GF-D8 (cell line): ENCODE results near the gene SUGCT.

Source experiments
- DNase-seq: peaks from one replicate; lab custom pipeline; 2025; lab: John Stamatoyannopoulos, UW

SUGCT gene

DNA sequence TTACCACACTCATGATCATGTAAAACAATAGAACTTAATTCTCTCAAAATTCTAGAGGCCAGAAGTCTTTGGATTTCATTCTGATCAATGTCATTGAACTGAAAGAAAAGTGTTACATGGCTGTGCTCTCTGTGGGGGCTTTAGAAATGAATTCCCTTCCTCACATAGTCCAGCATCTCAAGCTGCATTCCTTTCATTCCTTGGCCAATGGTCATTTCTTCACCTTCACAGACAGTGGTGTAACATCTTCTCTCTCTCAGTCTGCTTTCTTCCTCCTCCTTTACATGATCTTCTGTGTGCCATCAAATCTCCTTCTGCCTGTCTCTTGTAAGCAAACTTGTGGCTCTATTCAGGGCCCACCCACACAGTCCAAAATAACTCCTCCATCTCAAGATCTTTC, 735.3 kb downstream of the SUGCT start:
- DNase-seq, result no peak

DNA sequence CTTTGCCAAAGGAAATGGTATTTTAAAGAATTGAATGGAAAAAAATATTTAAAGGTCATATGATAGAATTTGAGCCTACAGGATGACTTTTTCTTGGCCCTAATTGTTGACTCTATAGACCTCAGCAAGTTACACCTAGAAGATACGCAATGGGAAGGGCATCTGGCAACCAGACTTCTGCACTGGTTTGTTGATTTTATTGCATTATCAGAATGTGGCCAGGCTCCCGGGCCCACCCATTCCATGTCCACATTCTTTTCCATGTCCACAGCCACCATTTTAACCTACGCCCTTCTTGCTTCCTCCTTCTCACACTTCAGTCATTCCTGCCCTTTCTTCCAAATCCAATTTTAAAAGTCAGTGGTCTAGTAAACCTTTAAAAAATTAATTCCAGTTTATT, 738.4 kb downstream of the SUGCT start:
- DNase-seq, result no peak

DNA sequence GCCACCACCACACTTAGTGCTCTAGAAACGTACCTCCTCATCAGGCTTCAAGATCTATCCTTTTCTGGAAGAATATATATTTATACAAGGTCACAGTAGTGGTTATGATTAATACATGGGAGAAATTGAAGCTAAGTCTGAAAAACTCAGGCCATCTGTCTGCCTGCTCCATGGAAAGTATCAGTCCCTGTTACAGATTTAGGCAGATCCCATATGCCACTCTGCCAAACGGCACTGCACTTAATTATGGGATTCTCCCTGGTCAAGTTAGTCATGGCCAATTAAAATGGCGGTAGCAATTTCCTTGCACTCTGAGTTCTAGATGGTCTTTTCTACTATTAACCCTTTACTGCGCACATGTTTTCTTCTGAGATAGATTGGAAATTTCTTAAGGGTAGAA, 740.0 kb downstream of the SUGCT start:
- no peak for DNase-seq

DNA sequence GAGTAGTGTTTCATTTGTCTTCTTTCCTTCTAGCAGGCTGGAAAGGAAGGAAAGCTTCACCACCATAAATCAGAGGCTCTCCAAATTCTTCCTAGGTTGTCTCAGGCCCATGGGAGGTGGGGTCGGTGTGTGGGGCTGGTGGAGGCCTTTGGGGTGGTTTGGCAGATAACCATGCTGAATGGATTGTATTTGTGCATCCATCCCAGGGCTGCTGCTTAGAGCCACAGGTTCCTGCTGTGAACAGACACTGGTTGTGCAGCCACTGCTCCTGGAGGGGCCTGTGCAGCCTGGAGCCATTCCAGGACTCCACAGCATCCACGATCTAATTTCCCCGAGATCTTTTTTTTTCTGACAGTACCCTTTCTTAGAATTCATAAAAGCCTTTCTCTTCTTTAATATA, 741.8 kb downstream of the SUGCT start:
- DNase-seq, result no peak

DNA sequence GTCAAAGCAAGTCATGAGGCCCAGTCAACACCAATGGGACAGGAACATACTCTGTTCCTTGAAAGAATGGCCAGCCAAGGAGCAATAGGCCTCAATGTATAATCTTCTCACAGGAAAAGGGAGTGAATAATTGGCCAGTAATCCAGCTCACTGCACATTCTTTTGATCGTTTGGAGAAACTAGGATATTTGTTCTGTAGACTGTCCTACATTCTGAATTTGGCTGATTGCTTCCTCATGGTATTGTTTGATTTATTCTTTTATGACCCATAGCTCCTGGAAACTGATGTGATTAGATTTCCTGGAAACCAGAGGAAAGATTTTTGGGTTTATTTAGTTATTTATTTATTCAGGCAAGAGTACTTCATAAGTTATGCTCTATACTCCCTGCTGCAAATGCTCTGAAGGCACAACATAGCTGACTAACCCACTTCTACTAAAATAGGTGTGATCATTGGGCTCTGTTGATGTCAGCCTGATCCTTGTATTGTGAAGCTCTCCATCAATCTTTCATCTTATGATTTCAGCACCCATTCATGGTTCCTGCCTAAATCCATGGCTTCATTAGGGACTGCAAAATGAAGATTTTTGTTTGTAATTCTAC, 745.2 kb downstream of the SUGCT start:
- no peak for DNase-seq

DNA sequence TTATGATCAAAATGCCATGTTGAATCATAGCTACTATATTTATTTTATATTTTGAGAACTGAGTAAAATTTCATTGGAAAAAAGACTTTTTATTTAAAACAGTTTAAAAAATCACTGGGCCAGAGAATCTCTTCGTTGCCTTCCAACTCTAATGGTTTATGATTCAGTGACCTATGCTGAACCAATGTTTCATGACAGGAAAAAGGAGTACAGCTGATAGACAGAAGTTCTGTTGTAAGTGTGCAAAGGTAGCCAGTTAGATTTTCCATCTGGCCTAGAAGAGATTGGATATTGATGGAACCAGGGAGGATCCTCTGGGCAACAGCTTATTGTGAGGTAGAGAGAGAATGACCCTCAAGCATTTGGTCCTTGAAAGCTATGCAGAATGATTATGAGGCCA, 745.8 kb downstream of the SUGCT start:
- DNase-seq, result no peak

DNA sequence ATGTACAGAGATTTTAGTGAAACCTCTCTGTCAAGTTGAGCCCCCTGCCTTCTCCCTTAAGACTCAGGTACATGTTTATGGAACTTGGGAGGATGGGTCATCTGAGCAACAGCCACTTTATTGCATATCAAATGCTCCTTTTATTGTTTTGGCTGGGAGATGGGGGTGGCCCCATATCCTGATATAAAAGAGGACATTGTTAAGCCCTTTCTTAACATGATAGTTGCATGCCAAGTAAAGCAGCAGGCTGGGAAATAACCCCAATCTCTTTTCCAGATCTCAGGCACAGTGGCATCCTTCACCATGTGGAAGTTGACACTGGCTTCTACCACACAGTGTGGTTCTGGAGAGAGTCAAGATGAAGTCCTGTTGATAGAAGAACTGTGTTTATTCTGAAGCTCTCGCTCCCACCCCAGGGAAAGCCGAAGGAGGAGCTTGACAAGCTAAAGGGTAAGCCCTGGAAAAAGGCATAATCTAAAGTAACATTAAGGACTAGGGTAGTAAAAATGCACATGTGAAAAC, 746.7 kb downstream of the SUGCT start:
- DNase-seq, result no peak

DNA sequence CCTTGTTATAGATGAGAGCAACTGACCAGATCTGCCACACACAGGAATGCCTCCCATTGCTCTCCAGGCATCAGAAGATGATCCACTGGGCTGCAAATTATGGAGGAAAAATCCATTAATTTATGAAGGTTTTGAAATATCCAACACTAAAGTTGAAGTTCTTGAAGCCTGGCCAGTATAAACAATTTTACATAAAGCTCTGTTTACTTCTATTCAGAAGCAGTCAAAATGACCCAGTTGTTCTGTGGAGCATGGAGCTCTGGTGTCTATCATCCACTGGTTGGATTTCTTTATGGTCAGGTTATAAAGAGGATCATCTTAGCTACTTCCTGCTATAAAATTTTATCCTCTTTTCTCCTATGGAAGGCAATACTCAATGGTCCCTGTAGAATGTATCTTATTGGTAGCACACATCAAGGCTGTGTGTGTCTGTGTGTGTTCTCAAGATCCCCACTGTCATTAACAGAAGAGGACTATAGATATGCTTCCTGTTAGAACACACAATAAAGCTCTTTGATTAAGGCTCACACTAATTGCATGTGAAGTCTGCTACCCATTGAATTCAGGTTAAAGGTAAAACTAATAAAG, 747.4 kb downstream of the SUGCT start:
- DNase-seq, result no peak

DNA sequence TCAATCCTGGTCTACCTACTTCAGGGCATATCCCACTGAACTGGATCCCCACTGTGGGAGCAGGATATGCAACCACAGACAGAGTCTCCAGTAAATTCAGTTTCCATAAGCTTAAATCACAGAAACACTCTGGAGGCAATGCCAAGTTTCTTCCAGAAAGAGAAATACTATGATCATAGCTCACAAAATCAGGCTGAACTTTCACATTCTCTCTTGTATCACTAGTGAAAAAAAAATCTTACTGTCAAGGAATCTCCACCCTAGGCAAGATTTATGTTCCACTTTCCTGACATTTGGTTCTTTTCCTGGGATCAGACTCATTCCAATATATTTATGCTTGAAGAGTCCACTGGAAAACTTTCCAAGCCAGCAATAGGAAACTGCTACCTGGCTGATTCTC, 749.0 kb downstream of the SUGCT start:
- DNase-seq, result no peak

DNA sequence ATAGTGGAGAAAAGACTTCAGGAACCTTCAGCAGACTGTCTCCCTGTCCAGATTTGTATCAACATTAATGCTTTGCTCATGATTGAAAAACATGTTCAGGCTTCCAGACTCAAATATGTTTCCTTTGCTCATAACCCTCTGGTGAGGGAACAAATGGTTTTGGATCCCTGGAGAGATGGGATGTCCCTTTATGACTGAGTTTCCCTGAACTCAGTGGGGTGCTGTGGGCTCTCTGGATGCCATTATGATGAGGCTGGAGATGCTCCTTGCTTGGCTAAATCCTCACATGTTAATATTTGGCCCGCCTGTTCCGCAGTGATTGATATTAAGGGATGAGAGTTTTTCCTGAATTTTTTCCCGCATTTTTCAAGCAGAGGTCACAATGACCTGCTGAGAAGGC, 749.4 kb downstream of the SUGCT start:
- DNase-seq, result no peak

DNA sequence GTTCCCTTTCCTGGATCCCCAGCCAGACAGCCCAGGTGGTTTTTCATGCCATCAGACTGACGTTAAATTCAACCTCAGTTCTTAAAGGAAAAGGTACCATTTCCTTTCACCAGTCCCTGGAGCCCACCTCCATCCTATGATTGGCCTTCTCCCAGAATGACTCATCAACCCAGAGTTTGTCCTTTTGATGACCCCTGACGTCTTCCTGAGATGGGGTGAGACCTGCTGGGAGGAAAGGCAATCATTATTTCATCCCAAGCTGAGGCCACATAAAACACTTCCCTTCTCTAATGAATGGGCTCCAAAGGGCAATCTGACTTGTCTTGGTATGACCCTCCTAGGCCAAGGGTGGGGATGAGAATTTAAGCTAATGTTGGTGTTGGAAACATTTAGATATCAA, 750.7 kb downstream of the SUGCT start:
- DNase-seq, result no peak

DNA sequence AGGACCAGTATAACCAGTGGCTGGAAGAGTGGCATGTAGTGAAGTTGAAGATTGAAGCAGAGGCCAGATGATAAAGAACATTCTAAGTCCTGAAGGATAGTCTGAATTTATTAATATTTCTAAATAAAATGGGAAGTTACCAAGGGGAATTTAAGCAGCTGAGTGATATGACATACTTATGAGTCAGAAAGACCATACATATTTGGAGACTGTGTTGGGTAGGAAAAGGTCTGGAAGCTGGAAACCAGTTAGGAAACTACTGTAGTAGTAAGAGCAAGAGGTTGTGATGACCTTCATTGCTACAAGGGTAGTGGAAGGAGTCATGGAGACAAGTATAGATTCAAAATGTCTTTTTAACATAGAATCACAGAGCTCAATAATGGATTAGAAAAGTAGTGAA, 752.3 kb downstream of the SUGCT start:
- no peak for DNase-seq

DNA sequence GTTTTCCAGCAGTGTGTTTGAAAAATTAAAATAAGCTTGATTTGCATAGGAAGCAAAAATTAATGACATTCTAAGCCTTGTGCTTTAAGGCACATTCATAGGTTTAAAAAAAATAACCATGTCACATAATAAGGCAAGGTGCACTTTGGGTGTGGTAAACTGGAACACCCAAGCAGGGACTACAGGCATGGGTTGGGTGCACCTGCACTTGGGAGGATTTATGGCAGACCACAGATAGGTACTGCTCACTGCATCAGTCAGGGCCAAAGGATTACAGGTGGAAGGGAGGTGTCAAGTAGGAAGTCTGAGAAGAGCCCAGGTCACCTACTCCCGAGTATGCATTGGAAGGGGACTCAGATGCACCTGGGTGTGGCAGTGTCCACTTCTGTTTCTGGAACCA, 753.7 kb downstream of the SUGCT start:
- no peak for DNase-seq

DNA sequence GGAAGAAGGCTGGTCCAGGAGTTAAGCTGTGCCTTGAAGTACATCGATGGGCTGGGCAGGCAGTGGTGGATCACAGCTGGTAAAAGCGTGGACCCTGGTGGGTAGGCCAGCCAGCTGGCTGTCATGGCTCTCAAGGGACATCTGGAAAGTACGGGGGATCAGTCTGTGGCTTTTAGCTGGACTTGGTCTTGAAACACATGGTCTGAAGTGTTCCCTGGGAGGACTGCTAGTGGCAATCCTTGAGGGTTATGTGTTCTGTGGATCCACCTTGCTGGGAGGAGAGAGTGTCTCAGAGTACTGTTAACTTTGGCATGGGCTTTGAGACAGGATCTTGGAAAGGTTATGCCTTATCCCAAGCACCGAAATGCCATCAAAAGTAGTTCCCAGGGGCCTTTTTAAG, 754.3 kb downstream of the SUGCT start:
- DNase-seq, result no peak

DNA sequence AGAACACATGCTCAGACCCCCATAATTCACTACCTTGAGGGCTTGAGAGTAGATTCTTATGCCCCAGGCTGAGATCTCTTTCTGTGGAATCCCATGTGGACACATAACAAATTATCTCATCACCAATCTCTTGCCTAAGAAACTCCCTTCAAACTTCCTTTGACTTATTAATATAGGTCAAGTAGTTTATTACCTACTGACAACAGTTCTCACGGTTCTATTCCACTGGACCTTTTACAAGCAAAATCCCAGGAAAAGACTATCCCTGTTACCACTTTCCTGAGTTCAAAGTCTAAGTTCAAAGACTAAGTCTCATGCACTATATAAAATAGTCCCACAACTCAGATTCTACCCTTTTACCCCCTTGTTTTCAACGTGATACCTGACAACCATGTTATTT, 754.7 kb downstream of the SUGCT start:
- DNase-seq, result no peak

DNA sequence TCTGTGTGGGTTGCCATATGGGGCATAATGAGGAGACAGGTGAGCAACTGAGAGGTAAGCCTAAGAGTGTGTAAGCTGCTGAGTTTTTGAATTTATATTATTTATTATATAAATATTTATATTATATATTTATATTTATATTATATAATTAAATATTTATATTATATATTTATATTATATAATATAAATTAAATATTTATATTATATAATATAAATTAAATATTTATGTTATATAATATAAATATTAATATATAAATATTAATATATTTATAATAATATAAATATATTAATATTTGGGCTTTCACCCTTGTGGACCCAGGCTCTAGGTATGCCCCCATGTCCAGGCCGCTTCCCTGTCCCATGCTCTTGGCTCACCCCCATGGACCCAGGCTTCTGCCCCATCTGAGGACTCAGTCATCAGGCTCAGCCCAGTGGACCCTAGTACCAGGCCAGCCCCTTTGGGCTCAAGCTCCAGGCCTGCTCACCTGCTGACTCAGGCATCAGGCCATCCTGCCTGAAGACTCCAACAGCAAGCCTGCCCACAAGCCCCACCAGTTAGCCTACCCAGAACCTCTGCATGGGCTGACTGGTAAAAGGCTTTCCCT, 755.4 kb downstream of the SUGCT start:
- DNase-seq, result no peak

DNA sequence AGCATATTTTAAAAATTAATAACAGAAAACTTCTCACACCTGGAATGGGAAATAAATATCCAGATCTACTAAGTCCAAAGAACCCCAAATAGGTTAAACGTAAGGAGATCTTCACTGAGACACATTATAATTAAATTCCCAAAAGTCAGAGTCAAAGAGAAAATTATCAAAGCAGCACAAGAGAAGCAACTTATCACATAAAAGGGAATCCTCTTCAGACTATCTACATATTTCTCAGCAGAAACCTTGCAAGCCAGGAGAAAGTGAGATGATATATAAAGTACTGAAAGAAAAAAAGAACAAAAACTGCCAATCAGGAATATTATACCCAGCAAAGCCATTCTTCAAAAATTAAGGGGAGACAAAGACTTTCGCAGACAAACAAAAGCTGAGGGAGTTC, 756.4 kb downstream of the SUGCT start:
- no peak for DNase-seq

DNA sequence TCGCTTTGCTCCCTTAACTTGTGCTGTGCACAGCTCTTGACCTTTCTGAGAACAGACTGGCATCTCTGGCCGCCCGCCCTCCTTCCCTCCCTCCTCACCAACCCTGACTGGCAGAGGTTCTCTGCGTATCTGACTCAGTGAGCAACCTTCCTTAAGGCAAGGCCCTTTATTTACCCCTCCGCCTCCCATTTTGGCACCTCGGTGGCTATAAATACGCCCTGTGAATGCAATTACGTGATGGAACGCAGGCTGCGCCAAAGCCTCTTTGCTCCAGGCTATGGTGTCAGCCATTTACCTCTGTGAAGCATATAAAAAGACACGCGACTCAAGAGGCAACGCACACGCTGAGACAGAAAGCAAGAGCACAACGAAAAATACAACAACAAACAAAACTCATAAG, 764.3 kb downstream of the SUGCT start:
- DNase-seq, result no peak

DNA sequence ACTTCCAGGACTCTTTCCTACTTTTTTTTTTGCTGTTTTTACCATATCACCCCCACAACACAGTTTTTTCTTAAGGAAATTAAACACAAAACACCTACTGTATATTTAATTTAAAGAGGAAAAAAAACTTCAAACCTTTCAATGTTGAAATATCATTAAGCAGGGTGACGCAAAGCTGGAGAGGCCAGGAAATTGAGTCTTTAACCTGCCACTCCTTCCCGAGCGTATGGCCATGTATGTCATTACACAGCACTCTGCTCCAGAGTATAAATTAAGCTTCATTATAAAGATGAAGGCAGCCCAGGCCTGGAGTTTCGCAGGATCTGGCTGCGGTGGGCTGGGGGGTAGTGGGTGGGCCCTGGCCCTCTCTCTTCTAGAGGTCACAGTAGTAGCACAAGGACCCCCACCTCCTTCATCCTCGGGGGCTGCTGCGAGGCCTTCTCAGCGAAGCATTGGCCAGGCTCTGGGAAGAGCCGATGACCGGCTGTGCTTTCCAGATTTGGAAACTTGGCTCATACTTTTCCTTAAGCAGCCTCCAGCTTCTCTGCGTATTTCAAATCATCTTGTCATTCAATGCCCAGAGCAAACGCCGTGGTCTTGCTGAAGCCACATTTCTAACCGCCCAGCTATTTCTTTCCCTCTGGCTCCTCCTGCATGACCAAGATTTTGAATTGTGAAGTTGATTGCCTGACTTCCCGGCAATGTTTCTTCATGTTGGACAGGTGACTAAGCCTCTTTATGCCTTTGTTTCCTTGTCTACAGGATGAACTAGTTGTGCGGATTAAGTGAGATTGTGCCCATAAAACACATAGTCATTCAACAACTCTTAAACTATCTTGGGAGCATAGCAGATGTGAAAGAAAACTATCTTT, 765.1 kb downstream of the SUGCT start:
- no peak for DNase-seq

DNA sequence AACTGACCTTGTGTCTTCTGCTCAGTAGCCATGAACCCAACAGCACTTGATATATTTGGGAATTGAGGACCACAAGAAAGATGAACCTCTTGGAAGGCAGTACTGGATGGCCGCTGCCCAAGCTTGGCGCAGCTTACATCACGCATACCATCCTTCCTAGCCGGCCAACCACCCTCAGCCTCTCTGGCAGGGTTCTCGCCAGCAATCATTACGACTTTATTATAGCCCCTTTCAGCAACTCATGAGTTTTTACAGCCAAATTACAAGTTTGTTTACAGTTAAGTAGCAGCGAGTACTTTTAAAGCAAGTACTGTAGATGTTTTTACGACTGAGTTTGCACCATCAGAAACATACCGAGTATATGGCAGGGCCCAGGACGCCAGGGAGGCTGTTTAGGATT, 769.1 kb downstream of the SUGCT start:
- no peak for DNase-seq

DNA sequence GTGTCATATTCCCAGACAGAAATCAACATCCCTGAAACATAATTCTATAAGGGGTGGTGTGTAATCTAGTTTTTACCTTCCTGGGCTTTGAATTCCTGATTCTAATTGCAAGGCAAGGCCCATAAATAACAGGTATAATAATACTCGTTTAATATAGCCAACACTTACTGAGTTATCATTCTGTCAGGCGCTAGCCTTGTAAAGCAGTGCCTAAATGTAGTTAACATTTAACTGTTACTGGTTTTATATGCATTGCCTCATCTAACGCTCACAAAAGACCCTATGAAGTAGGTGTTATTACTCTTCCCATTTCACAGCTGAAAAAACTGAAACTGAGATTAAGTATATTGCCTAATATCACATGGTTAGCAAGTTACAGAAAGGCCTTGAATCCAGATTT, 772.5 kb downstream of the SUGCT start:
- DNase-seq, result no peak

DNA sequence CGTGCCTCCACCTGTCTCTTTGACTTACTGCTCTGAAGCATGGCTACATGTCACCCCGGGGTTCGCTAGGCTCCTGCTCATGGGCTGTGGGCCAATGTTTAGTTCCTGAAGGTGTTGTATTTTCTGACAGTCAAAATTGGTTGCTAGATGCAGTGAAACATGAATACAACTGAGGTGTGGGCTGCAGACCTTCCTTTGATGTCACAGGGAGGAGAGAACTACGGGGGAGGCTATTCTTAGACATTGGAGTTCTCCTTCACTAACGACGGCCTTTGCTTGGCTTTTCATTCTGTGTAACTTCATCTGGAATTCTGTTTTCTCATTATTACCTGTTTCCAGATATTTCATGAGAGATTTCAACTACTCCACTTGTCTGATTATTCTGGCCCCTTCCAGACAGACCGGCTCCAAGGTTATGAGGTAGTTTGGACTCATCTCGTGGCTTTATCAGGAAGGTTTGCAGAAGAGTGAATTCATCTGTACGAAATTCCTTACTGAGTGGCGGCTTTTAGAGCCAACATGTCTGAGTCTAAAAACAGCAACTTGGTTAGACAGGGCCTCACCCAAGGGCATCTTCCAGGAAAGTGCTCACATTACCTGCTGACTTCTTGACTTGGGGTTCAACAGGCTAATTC, 774.7 kb downstream of the SUGCT start:
- no peak for DNase-seq
